HG03575 (cell line): ENCODE data around the gene ALS2CL.

ENCODE experiments used
- ATAC-seq: cut with Tn5 transposase; IDR thresholded peaks from one replicate; pipeline ENCODE4 v1.9.1; 2021; ENCODE audit not compliant: unreplicated experiment, insufficient number of reproducible peaks, low FRiP score; ENCODE audit errors: extremely low read depth

Gene ALS2CL

GRCh38 chr3:46619845-46620778 is 73.4 kb downstream of the ALS2CL start:
- no peak for ATAC-seq
